Liver (tissue), 3 donors: Measurements from ENCODE around the gene SEPTIN7.

Experiments
- ATF3 ChIP-seq: IDR thresholded peaks from 2 replicates; pipeline ENCODE4 v1.6.1; 2016; ENCODE audit warnings: antibody characterized with exemption
- CTCF ChIP-seq: fragments of 150-350 bp; IDR thresholded peaks from 2 replicates; pipeline ENCODE4 v1.5.1; 2017; ENCODE audit warnings: improper control_type of control experiment, low read depth, low read length; ENCODE audit not compliant: missing input control
- SP1 ChIP-seq: IDR thresholded peaks from 2 replicates; pipeline ENCODE4 v1.6.1; 2018; ENCODE audit warnings: antibody characterized with exemption, mild to moderate bottlenecking
- TAF1 ChIP-seq: conservative IDR thresholded peaks from 2 replicates; pipeline ENCODE4 v1.6.1; 2016; ENCODE audit warnings: antibody characterized with exemption, mild to moderate bottlenecking
- ZBTB33 ChIP-seq: IDR thresholded peaks from 2 replicates; pipeline ENCODE4 v1.6.1; 2016; ENCODE audit warnings: antibody characterized with exemption
- donor health status: healthy.
- donor health status: healthy.

- no peak for TF ChIP-seq SP1
- no peak for TF ChIP-seq ZBTB33
- TF ChIP-seq TAF1, result no peak
- TF ChIP-seq ATF3, result no peak
- TF ChIP-seq CTCF, result no peak
Observed at GRCh38 chr7:35820858-35821257, 20.0 kb downstream of the SEPTIN7 start.
